SK-N-SH (cell line): ENCODE measurements around the gene CD70. TPM values are rescaled to one million over a fixed set of nuclear protein-coding genes. Genes with fewer than 3 reads are reported as not detected.

Source experiments
- CTCF ChIA-PET: fragments of 300-600, 350-600 bp; formaldehyde crosslinking; extraction: SDS; loops from one replicate; lab custom pipeline; 2021; lab: Yijun Ruan, JAX
- POLR2A ChIA-PET: fragments of 350-600 bp; sonication (Branson Sonifier 250); formaldehyde crosslinking; extraction: SDS; loops from one replicate; lab custom pipeline; 2020; ENCODE audit warnings: antibody characterized with exemption, inconsistent platforms; lab: Yijun Ruan, JAX
- DNase-seq: peaks from one replicate; pipeline ENCODE4 v3.0.0; 2012
- H2AFZ ChIP-seq: fragments of 200-600 bp; sonication (generic); 2 replicates; pipeline ENCODE4 v1.8.1; 2016; ENCODE audit warnings: antibody characterized with exemption, mild to moderate bottlenecking, low read depth
- H3F3A ChIP-seq: fragments of 200-600 bp; sonication (generic); replicated peaks from 2 replicates; pipeline ENCODE3; 2016; ENCODE audit warnings: antibody characterized with exemption, mild to moderate bottlenecking; ENCODE audit not compliant: insufficient read depth
- H3K27ac ChIP-seq, 2 experiments: fragments of 200-500 bp in 1 of 2; fragments of 200-600 bp in 1 of 2; sonication (Bioruptor generic) in 1 of 2; sonication (generic), shearing (Covaris generic) in 1 of 2; 2 replicates each; pipeline versions ENCODE4 v1.5.1 to v1.6.1; 2014 to 2016; ENCODE audit warnings: low read depth in 2 of 2, inconsistent platforms in 1 of 2, low read length in 1 of 2, mild to moderate bottlenecking in 1 of 2, mixed read lengths in 1 of 2
- H3K27me3 ChIP-seq: fragments of 200-600 bp; sonication (generic), shearing (Covaris generic); 2 replicates; pipeline ENCODE4 v1.6.1; 2016; ENCODE audit warnings: mixed run types; ENCODE audit not compliant: insufficient read depth
- H3K36me3 ChIP-seq, 2 experiments: fragments of 200-500 bp in 1 of 2; fragments of 200-600 bp in 1 of 2; sonication (Bioruptor generic) in 1 of 2; sonication (generic) in 1 of 2; replicated peaks in 1 of 2; 2 replicates each; pipeline versions ENCODE3 to v1.5.1; 2014 to 2016; ENCODE audit warnings: low read length in 1 of 2, mild to moderate bottlenecking in 1 of 2; ENCODE audit not compliant: insufficient read depth in 2 of 2, control insufficient read depth in 1 of 2
- H3K4me1 ChIP-seq, 2 experiments: fragments of 200-500 bp in 1 of 2; fragments of 200-600 bp in 1 of 2; sonication (Bioruptor generic) in 1 of 2; sonication (generic), shearing (Covaris generic) in 1 of 2; 2 replicates each; pipeline versions ENCODE4 v1.5.1 to v1.6.1; 2014 to 2016; ENCODE audit warnings: low read depth in 1 of 2, low read length in 1 of 2, mixed run types in 1 of 2; ENCODE audit not compliant: insufficient read depth in 2 of 2, control insufficient read depth in 1 of 2
- H3K4me2 ChIP-seq: fragments of 200-600 bp; sonication (generic), shearing (Covaris generic); 2 replicates; pipeline ENCODE4 v1.6.1; 2017; ENCODE audit warnings: mixed run types
- H3K4me3 ChIP-seq, 2 experiments: fragments of 200-500 bp in 1 of 2; fragments of 200-600 bp in 1 of 2; sonication (Bioruptor generic) in 1 of 2; sonication (generic), shearing (Covaris generic) in 1 of 2; 2 replicates each; pipeline versions ENCODE4 v1.5.1 to v1.8.1; 2014 to 2016; ENCODE audit warnings: low read depth in 2 of 2, inconsistent platforms in 1 of 2, low read length in 1 of 2, mild to moderate bottlenecking in 1 of 2, mixed read lengths in 1 of 2, moderate library complexity in 1 of 2
- H3K79me2 ChIP-seq: fragments of 200-600 bp; sonication (generic); 2 replicates; pipeline ENCODE4 v1.8.1; 2017; ENCODE audit warnings: mild to moderate bottlenecking; ENCODE audit not compliant: insufficient read depth
- H3K9ac ChIP-seq: fragments of 200-600 bp; sonication (generic); 2 replicates; pipeline ENCODE4 v1.6.1; 2017; ENCODE audit warnings: mixed run types
- H3K9me2 ChIP-seq: fragments of 200-600 bp; sonication (generic); 2 replicates; pipeline ENCODE4 v1.6.1; 2017; ENCODE audit warnings: mixed run types
- H3K9me3 ChIP-seq: fragments of 200-600 bp; sonication (generic); 2 replicates; pipeline ENCODE4 v1.6.1; 2017; ENCODE audit warnings: mixed run types, mild to moderate bottlenecking, moderate library complexity
- H4K20me1 ChIP-seq: fragments of 200-600 bp; sonication (generic); 2 replicates; pipeline ENCODE4 v1.6.1; 2017; ENCODE audit warnings: mild to moderate bottlenecking, mixed run types; ENCODE audit not compliant: insufficient read depth
- EP300 ChIP-seq, 2 experiments: IDR thresholded peaks; 2 replicates each; pipeline versions ENCODE4 v1.4.0 to v1.6.1; 2012; ENCODE audit warnings: borderline replicate concordance in 1 of 2, low read depth in 1 of 2, low read length in 1 of 2
- FOXJ3 ChIP-seq: sonication (generic); formaldehyde crosslinking; IDR thresholded peaks from 2 replicates; pipeline ENCODE4 v1.5.1; 2020; ENCODE audit warnings: mild to moderate bottlenecking, missing genetic modification reagents
- GABPA ChIP-seq: IDR thresholded peaks from 2 replicates; pipeline ENCODE4 v1.4.0; 2012; ENCODE audit warnings: low read depth, mild to moderate bottlenecking
- GATA2 ChIP-seq: sonication (generic); formaldehyde crosslinking; IDR thresholded peaks from 2 replicates; pipeline ENCODE4 v1.5.0; 2020; ENCODE audit warnings: mild to moderate bottlenecking, missing genetic modification reagents
- JUND ChIP-seq: IDR thresholded peaks from 2 replicates; pipeline ENCODE4 v1.4.0; 2012
- MEF2A ChIP-seq: IDR thresholded peaks from 2 replicates; pipeline ENCODE4 v1.4.0; 2012; ENCODE audit warnings: low read depth, borderline replicate concordance
- MXI1 ChIP-seq: IDR thresholded peaks from 2 replicates; pipeline ENCODE4 v1.6.1; 2012; ENCODE audit warnings: mild to moderate bottlenecking, low read depth, low read length, improper control_type of control experiment
- NRF1 ChIP-seq: IDR thresholded peaks from 2 replicates; pipeline ENCODE4 v1.6.1; 2012; ENCODE audit warnings: low read depth, mild to moderate bottlenecking, low read length
- RAD21 ChIP-seq: IDR thresholded peaks from 2 replicates; pipeline ENCODE4 v1.6.1; 2012; ENCODE audit warnings: mild to moderate bottlenecking, low read length
- RFX5 ChIP-seq: IDR thresholded peaks from 2 replicates; pipeline ENCODE4 v1.6.1; 2012; ENCODE audit warnings: mild to moderate bottlenecking, improper control_type of control experiment, low read length
- RXRA ChIP-seq: IDR thresholded peaks from 2 replicates; pipeline ENCODE4 v1.4.0; 2012; ENCODE audit warnings: low read depth, mild to moderate bottlenecking, borderline replicate concordance
- SIN3A ChIP-seq: IDR thresholded peaks from 2 replicates; pipeline ENCODE4 v1.6.1; 2012; ENCODE audit warnings: low read depth, mild to moderate bottlenecking, low read length, moderate library complexity, borderline replicate concordance
- TAF1 ChIP-seq: IDR thresholded peaks from 2 replicates; pipeline ENCODE4 v1.6.1; 2012; ENCODE audit warnings: low read depth, mild to moderate bottlenecking, low read length, moderate library complexity, borderline replicate concordance
- YY1 ChIP-seq: IDR thresholded peaks from 2 replicates; pipeline ENCODE4 v1.4.0; 2012; ENCODE audit warnings: low read depth, mild to moderate bottlenecking
- WGBS: methylation state at CpG from one replicate; pipeline ENCODE4 v1.1.6; 2017; ENCODE audit warnings: low lambda C conversion rate; 5-methylcytosine and 5-hydroxymethylcytosine counted together
- polyA plus RNA-seq, 3 experiments: library from polyadenylated mRNA; depleted of rRNA; stranded (reverse); fragments of >200 nt; gene quantifications; 2 replicates each; pipeline ENCODE4 v1.2.3, GENCODE V29; 2012
- TF ChIP-seq, protein P1 (sequence below): fragments of 150-350 bp; IDR thresholded peaks from 2 replicates; pipeline ENCODE4 v1.6.1; 2016; ENCODE audit warnings: mild to moderate bottlenecking, low read depth, low read length
- TF ChIP-seq, protein P2 (sequence below): fragments of 150-350 bp; IDR thresholded peaks from 2 replicates; pipeline ENCODE4 v1.6.1; 2017; ENCODE audit warnings: antibody characterized with exemption, low read length, low read depth, borderline replicate concordance
- TF ChIP-seq, protein P3 (sequence below): IDR thresholded peaks from 2 replicates; pipeline ENCODE4; 2012
- TF ChIP-seq, protein P4 (sequence below): IDR thresholded peaks from 2 replicates; pipeline ENCODE4 v1.4.0; 2012; ENCODE audit warnings: low read depth
- TF ChIP-seq, protein P5 (sequence below): IDR thresholded peaks from 2 replicates; pipeline ENCODE4 v1.6.1; 2012; ENCODE audit warnings: mild to moderate bottlenecking, low read depth, low read length, moderate library complexity
- TF ChIP-seq, protein P6 (sequence below): fragments of 200-600 bp; sonication (generic); IDR thresholded peaks from 2 replicates; pipeline ENCODE4 v1.6.1; 2017; ENCODE audit warnings: antibody characterized with exemption, mild to moderate bottlenecking, moderate library complexity

Gene CD70
- polyA plus RNA-seq, 1 of the 3 experiments (the other 2 are of a cell fraction) = 142 TPM

DNA sequence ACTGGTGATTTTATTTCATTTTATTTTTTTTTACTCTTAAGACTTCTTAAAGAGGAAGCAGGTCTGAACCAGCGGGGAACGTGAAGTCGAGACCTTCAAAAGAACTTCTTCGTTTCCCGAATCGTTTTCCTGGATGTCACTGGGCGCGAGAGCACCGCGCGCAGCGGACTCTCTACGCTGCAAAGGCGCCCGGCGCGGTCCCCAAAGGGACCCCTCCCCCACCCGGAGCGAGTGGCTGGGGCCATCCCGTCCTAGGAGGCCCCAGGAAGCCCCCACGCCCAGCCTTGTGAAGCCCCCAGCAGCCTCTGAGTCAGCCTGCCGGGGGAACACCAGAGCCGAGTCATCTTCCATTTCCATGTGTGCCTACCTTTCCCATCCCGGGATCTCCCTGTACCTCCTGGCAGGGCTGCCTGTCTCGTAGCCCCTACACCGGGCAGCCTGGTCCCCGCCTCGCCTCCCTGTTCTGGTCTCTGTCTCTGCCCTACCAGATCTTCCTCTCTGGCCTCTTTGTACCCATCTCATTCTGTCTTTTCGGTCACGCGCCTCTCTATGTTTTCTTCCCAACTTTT lies 608 bp downstream of the CD70 start:
- H3K4me2 ChIP-seq = peak overlapping the region; percentile 79
- no peaks in the 10 kb centered on the region for H3K36me3 ChIP-seq
- no peak for TF ChIP-seq YY1
- TF ChIP-seq TAF1 = no peak
- TF ChIP-seq, protein P1, sequence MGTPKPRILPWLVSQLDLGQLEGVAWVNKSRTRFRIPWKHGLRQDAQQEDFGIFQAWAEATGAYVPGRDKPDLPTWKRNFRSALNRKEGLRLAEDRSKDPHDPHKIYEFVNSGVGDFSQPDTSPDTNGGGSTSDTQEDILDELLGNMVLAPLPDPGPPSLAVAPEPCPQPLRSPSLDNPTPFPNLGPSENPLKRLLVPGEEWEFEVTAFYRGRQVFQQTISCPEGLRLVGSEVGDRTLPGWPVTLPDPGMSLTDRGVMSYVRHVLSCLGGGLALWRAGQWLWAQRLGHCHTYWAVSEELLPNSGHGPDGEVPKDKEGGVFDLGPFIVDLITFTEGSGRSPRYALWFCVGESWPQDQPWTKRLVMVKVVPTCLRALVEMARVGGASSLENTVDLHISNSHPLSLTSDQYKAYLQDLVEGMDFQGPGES = no peak
- TF ChIP-seq JUND = no peak
- TF ChIP-seq EP300 (IDR thresholded peaks at IDR 0.05; ENCODE audit: borderline replicate concordance in 1 of 2, low read depth in 1 of 2, low read length in 1 of 2) = no peak
- TF ChIP-seq, protein P2, sequence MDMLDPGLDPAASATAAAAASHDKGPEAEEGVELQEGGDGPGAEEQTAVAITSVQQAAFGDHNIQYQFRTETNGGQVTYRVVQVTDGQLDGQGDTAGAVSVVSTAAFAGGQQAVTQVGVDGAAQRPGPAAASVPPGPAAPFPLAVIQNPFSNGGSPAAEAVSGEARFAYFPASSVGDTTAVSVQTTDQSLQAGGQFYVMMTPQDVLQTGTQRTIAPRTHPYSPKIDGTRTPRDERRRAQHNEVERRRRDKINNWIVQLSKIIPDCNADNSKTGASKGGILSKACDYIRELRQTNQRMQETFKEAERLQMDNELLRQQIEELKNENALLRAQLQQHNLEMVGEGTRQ = no peak
- no peak for TF ChIP-seq RXRA
- TF ChIP-seq FOXJ3 = no peak
- TF ChIP-seq, protein P3, sequence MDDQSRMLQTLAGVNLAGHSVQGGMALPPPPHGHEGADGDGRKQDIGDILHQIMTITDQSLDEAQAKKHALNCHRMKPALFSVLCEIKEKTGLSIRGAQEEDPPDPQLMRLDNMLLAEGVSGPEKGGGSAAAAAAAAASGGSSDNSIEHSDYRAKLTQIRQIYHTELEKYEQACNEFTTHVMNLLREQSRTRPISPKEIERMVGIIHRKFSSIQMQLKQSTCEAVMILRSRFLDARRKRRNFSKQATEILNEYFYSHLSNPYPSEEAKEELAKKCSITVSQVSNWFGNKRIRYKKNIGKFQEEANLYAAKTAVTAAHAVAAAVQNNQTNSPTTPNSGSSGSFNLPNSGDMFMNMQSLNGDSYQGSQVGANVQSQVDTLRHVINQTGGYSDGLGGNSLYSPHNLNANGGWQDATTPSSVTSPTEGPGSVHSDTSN = no peak
- no peak for TF ChIP-seq GABPA
- no peak for TF ChIP-seq RAD21
- TF ChIP-seq RFX5 = no peak
- TF ChIP-seq, protein P4, sequence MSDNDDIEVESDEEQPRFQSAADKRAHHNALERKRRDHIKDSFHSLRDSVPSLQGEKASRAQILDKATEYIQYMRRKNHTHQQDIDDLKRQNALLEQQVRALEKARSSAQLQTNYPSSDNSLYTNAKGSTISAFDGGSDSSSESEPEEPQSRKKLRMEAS = no peak
- TF ChIP-seq, protein P5, sequence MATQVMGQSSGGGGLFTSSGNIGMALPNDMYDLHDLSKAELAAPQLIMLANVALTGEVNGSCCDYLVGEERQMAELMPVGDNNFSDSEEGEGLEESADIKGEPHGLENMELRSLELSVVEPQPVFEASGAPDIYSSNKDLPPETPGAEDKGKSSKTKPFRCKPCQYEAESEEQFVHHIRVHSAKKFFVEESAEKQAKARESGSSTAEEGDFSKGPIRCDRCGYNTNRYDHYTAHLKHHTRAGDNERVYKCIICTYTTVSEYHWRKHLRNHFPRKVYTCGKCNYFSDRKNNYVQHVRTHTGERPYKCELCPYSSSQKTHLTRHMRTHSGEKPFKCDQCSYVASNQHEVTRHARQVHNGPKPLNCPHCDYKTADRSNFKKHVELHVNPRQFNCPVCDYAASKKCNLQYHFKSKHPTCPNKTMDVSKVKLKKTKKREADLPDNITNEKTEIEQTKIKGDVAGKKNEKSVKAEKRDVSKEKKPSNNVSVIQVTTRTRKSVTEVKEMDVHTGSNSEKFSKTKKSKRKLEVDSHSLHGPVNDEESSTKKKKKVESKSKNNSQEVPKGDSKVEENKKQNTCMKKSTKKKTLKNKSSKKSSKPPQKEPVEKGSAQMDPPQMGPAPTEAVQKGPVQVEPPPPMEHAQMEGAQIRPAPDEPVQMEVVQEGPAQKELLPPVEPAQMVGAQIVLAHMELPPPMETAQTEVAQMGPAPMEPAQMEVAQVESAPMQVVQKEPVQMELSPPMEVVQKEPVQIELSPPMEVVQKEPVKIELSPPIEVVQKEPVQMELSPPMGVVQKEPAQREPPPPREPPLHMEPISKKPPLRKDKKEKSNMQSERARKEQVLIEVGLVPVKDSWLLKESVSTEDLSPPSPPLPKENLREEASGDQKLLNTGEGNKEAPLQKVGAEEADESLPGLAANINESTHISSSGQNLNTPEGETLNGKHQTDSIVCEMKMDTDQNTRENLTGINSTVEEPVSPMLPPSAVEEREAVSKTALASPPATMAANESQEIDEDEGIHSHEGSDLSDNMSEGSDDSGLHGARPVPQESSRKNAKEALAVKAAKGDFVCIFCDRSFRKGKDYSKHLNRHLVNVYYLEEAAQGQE = no peak
- no peak for TF ChIP-seq MEF2A
- no peak for TF ChIP-seq NRF1
- TF ChIP-seq, protein P6, sequence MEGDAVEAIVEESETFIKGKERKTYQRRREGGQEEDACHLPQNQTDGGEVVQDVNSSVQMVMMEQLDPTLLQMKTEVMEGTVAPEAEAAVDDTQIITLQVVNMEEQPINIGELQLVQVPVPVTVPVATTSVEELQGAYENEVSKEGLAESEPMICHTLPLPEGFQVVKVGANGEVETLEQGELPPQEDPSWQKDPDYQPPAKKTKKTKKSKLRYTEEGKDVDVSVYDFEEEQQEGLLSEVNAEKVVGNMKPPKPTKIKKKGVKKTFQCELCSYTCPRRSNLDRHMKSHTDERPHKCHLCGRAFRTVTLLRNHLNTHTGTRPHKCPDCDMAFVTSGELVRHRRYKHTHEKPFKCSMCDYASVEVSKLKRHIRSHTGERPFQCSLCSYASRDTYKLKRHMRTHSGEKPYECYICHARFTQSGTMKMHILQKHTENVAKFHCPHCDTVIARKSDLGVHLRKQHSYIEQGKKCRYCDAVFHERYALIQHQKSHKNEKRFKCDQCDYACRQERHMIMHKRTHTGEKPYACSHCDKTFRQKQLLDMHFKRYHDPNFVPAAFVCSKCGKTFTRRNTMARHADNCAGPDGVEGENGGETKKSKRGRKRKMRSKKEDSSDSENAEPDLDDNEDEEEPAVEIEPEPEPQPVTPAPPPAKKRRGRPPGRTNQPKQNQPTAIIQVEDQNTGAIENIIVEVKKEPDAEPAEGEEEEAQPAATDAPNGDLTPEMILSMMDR = no peak
- TF ChIP-seq MXI1 = no peak
- TF ChIP-seq SIN3A = no peak
- TF ChIP-seq GATA2 (CRISPR knock-in tag) = no peak
- ChIA-PET CTCF (no interaction called here), POLR2A (no interaction called here)
- no peaks in the 10 kb centered on the region for H3K9me2 ChIP-seq
- H4K20me1 ChIP-seq = no peaks in the 10 kb centered on the region
- no peaks in the 10 kb centered on the region for H3K4me1 ChIP-seq
- no peak for DNase-seq
- H3F3A ChIP-seq = peaks cover 7% of the 10 kb centered on the region
- H3K27me3 ChIP-seq = peaks cover 84% of the 10 kb centered on the region
- 2% methylated on average over 29 of the region's 31 CpGs for WGBS
- no peak overlapping the region for H2AFZ ChIP-seq
- no peaks in the 10 kb centered on the region for H3K9me3 ChIP-seq
- peak overlapping the region in 1 of 2 experiments; percentile 63; a peak in 2 of 4 replicates for H3K27ac ChIP-seq
- peaks cover 24% of the 10 kb centered on the region; the same call in 1 of the 2 replicates for H3K79me2 ChIP-seq
- H3K4me3 ChIP-seq = peak overlapping the region; percentile 34 to 56; a peak in 3 of 4 replicates
- peak overlapping the region; percentile 67; the same call in 1 of the 2 replicates for H3K9ac ChIP-seq
